Natural killer cell treated with Interleukin-12 subunit alpha and Interleukin-12 subunit beta and Interleukin-15 and Interleukin-18, amount 100 ng/mL, for 72 hours (primary cell): ENCODE data around the gene PLEKHA6. TPM values are rescaled to one million over a fixed set of nuclear protein-coding genes. Genes with fewer than 3 reads are reported as not detected.

Experiments used
- ATAC-seq, 2 donors: fragments of 150-1000 bp; cut with Tn5 transposase in 1 of 2; sonication (Bioruptor Pico), chemical (Tn5 transposase) in 1 of 2; 2 replicates each; pipeline ENCODE4 v1.10.0; 2021
- DNase-seq: peaks from one replicate; pipeline ENCODE4 v3.0.0; 2022; ENCODE audit warnings: low spot score
- H3K27ac Mint-ChIP-seq, 2 donors: 1 replicate in 1 of 2; 2 replicates in 1 of 2; pipeline ENCODE4 v1.8.0; 2022; ENCODE audit warnings: mixed read lengths in 2 of 2, mild to moderate bottlenecking in 1 of 2, moderate library complexity in 1 of 2
- H3K27me3 Mint-ChIP-seq, 2 donors: 1 replicate in 1 of 2; 2 replicates in 1 of 2; pipeline ENCODE4 v1.8.0; 2022; ENCODE audit warnings: mixed read lengths in 2 of 2
- H3K36me3 Mint-ChIP-seq: one replicate; pipeline ENCODE4 v1.8.0; 2022; ENCODE audit warnings: mixed read lengths
- H3K4me1 Mint-ChIP-seq, 2 donors: 1 replicate in 1 of 2; 2 replicates in 1 of 2; pipeline ENCODE4 v1.8.0; 2022; ENCODE audit warnings: low read depth in 2 of 2, mixed read lengths in 2 of 2, mild to moderate bottlenecking in 1 of 2
- H3K4me3 Mint-ChIP-seq: one replicate; pipeline ENCODE4 v1.8.0; 2022; ENCODE audit warnings: mixed read lengths
- H3K9me3 Mint-ChIP-seq: 2 replicates; pipeline ENCODE4 v1.8.0; 2022; ENCODE audit warnings: mixed read lengths
- total RNA-seq, 2 donors: library from RNA; stranded (reverse); gene quantifications; one replicate each; pipeline ENCODE4 v1.2.3, GENCODE V29; 2022

Gene PLEKHA6
- total RNA-seq, 2 donors from 2014 or later, result 0.17 to 0.89 TPM

DNA sequence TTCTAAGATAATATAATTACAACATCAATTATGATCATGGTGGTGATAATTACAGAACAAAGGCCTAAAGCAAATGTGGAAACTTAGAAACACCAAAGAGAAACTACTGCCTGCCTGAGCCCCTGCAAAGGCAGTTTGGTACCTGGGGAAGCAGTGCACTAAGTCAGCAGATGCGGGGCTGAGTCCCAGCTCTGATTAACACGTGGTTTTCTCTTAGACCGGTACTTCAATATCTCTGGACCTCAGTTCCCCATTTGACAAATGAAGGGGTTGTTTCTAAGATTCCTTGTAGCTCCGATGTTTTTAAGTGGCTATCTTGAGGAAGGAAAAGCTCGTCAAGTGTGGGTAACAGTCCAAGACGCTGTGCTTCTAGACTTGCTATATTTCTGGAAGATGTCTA lies 16.7 kb upstream of the PLEKHA6 start:
- Mint-ChIP-seq H3K27me3 (peaks cover 0 to 11% of the 10 kb centered on the region in 2 donors), H3K36me3 (no peaks in the 10 kb centered on the region), H3K4me1 (peaks cover 8 to 9% of the 10 kb centered on the region in 2 donors), H3K9me3 (no peaks in the 10 kb centered on the region), H3K4me3 (no peak overlapping the region), H3K27ac (no peak overlapping the region)
- ATAC-seq, result no peak
- no peak for DNase-seq

GRCh38 chr1:204373911-204374310 lies 14.2 kb upstream of the PLEKHA6 start:
- H3K36me3 Mint-ChIP-seq, result no peaks in the 10 kb centered on the region
- ATAC-seq, result no peak
- peaks cover 6 to 11% of the 10 kb centered on the region in 2 donors for H3K4me1 Mint-ChIP-seq

DNA sequence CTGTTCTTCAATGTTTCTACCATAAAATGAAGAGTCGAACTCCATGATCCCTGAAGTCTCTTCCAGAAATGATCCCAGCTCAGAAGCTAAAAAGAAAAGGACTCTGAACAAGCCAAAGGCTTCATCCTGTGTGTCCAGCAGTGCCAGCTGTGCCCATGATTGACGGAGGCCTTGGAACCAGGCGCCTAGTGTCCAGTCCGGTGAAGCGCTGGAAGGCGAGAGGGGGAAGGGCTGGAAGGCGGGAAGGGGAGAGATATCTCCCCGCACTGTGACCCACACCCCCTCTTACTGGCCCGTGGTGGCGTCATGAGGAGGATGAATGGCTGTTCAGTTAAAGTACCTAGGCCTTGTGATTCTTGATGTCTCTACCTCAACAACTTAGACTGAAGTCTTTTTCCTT lies 10.4 kb upstream of the PLEKHA6 start:
- Mint-ChIP-seq H3K4me3 (no peak overlapping the region), H3K4me1 (peaks cover 5 to 6% of the 10 kb centered on the region in 2 donors), H3K36me3 (no peaks in the 10 kb centered on the region), H3K27ac (no peak overlapping the region), H3K9me3 (no peaks in the 10 kb centered on the region), H3K27me3 (peaks cover 9 to 12% of the 10 kb centered on the region in 2 donors)
- no peak for ATAC-seq
- DNase-seq, result no peak

More at GRCh38 chr1:204373911-204374310, 14.2 kb upstream of the PLEKHA6 start:
- no peaks in the 10 kb centered on the region for H3K9me3 Mint-ChIP-seq
- no peak overlapping the region for H3K4me3 Mint-ChIP-seq
- no peak overlapping the region for H3K27ac Mint-ChIP-seq
- DNase-seq, result no peak
- H3K27me3 Mint-ChIP-seq, result peaks cover 0 to 10% of the 10 kb centered on the region in 2 donors

DNA sequence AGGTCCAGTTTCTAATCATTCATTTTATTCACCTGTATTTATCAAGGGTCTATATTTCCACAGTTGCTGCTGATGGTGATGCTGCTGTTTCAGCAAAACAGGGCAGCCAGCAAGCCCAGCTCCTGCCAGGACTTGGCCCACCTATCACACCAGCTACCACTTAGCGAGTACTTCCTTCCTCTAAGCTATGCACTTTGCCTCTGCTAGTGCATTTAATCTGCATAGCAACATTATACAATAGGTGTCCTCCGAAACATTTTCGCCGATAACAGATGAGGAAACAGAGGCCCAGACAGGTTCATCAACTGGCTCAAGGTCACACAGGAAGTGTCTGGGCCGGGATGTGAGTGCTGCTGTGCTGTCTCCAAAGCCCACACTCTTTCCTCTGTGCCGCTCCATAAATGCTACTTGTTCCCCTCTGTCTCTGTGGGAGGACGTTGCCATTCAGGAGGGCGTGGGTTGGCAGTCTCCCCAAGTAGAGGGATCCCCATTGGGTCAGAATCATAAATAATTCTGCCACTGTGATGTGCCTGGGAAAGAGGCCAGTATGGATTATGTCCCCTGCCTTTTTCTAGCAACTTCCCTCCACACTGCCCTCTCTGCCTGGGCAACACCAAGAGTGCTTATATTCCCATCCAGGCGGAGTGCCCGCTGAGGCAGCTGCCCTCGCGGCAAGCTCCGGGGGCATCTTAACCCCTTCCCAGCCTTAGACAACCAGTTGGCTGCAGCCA lies 9.4 kb upstream of the PLEKHA6 start:
- no peak overlapping the region for H3K27ac Mint-ChIP-seq
- H3K4me3 Mint-ChIP-seq, result no peak overlapping the region
- DNase-seq, result no peak
- H3K9me3 Mint-ChIP-seq, result no peaks in the 10 kb centered on the region
- H3K36me3 Mint-ChIP-seq, result no peaks in the 10 kb centered on the region
- ATAC-seq, result no peak
- H3K27me3 Mint-ChIP-seq, result peaks cover 10 to 16% of the 10 kb centered on the region in 2 donors
- peaks cover 5 to 7% of the 10 kb centered on the region in 2 donors for H3K4me1 Mint-ChIP-seq

DNA sequence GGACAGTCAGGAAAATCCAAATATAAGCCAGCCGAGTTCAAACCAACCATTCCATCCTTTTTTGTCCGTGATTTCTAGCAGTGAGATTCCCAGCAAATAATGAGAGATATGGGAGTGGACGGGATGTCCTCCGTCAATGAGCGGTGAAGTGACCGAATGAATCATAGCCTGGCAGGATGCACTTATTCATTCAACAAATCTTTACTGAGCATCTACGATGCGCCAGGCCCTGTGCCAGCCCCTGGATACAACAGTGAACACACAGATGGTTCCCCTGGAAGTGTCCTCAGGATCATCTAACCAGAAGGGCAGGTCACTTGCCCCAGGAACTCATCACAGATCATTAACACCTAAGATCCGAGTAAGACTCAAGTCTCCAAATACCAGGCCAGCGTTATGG lies 8.2 kb upstream of the PLEKHA6 start:
- no peaks in the 10 kb centered on the region for H3K36me3 Mint-ChIP-seq
- H3K4me1 Mint-ChIP-seq, result peaks cover 12 to 14% of the 10 kb centered on the region in 2 donors
- H3K4me3 Mint-ChIP-seq, result no peak overlapping the region
- peaks cover 10 to 16% of the 10 kb centered on the region in 2 donors for H3K27me3 Mint-ChIP-seq
- ATAC-seq, result no peak
- no peaks in the 10 kb centered on the region for H3K9me3 Mint-ChIP-seq
- no peak overlapping the region for H3K27ac Mint-ChIP-seq
- no peak for DNase-seq

GRCh38 chr1:204367193-204367858 lies 7.6 kb upstream of the PLEKHA6 start:
- no peak overlapping the region for H3K27ac Mint-ChIP-seq
- no peaks in the 10 kb centered on the region for H3K36me3 Mint-ChIP-seq
- H3K4me1 Mint-ChIP-seq, result peaks cover 12 to 14% of the 10 kb centered on the region in 2 donors
- ATAC-seq, result no peak
- H3K27me3 Mint-ChIP-seq, result peaks cover 15 to 16% of the 10 kb centered on the region in 2 donors
- H3K9me3 Mint-ChIP-seq, result no peaks in the 10 kb centered on the region
- H3K4me3 Mint-ChIP-seq, result no peak overlapping the region
- DNase-seq, result no peak

GRCh38 chr1:204366759-204367158 lies 7.0 kb upstream of the PLEKHA6 start:
- no peak for DNase-seq
- H3K4me3 Mint-ChIP-seq, result no peak overlapping the region
- ATAC-seq, result no peak
- H3K9me3 Mint-ChIP-seq, result no peaks in the 10 kb centered on the region
- H3K4me1 Mint-ChIP-seq, result peaks cover 12 to 14% of the 10 kb centered on the region in 2 donors
- no peak overlapping the region for H3K27ac Mint-ChIP-seq
- H3K36me3 Mint-ChIP-seq, result no peaks in the 10 kb centered on the region
- H3K27me3 Mint-ChIP-seq, result peaks cover 15 to 16% of the 10 kb centered on the region in 2 donors

GRCh38 chr1:204363335-204364114 lies 3.8 kb upstream of the PLEKHA6 start:
- DNase-seq (peak; percentile 81), ATAC-seq (peak; percentile 84)
- peak overlapping the region; percentile 61 for H3K4me3 Mint-ChIP-seq
- H3K9me3 Mint-ChIP-seq, result no peaks in the 10 kb centered on the region
- peaks cover 15 to 16% of the 10 kb centered on the region in 2 donors for H3K27me3 Mint-ChIP-seq
- no peaks in the 10 kb centered on the region for H3K36me3 Mint-ChIP-seq
- peaks cover 7 to 14% of the 10 kb centered on the region in 2 donors for H3K4me1 Mint-ChIP-seq
- peak overlapping the region in 1 of 2 donors; percentile 8 for H3K27ac Mint-ChIP-seq

GRCh38 chr1:204362984-204363334 lies 3.2 kb upstream of the PLEKHA6 start:
- Mint-ChIP-seq H3K36me3 (no peaks in the 10 kb centered on the region), H3K4me1 (peaks cover 7 to 14% of the 10 kb centered on the region in 2 donors), H3K27me3 (peaks cover 15 to 16% of the 10 kb centered on the region in 2 donors), H3K4me3 (peak overlapping the region; percentile 61), H3K27ac (peak overlapping the region in 1 of 2 donors; percentile 8), H3K9me3 (no peaks in the 10 kb centered on the region)
- ATAC-seq, result no peak
- DNase-seq, result no peak

DNA sequence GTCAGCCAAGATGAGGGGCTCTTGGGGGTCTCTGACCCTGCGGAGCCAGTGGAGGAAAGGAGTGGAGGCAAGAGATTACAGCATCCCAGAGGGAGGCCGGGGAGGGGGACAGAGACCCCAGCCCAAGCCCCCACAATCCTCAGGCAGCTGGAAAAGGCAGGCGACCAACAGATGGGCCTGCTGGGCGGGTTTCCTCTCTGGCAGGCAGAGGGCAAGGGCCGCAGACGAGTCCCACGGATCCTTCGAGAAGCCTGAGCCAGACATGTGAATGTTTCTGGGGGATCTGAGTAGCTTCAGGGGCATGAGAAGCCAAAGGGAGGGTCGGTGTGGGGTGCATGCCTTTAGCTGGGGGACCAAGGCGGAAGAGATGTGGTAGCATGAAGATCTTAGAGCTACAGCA lies 2.1 kb upstream of the PLEKHA6 start:
- no peak overlapping the region for H3K4me3 Mint-ChIP-seq
- ATAC-seq (no peak), DNase-seq (no peak)
- H3K4me1 Mint-ChIP-seq, result peaks cover 10 to 14% of the 10 kb centered on the region in 2 donors
- H3K27me3 Mint-ChIP-seq, result peaks cover 13 to 16% of the 10 kb centered on the region in 2 donors
- H3K9me3 Mint-ChIP-seq, result no peaks in the 10 kb centered on the region
- H3K27ac Mint-ChIP-seq, result no peak overlapping the region
- H3K36me3 Mint-ChIP-seq, result no peaks in the 10 kb centered on the region

GRCh38 chr1:204361341-204361771 lies 1.6 kb upstream of the PLEKHA6 start:
- Mint-ChIP-seq H3K36me3 (no peaks in the 10 kb centered on the region), H3K27ac (no peak overlapping the region)
- peak in 1 of 2 donors; percentile 8 for ATAC-seq

DNA sequence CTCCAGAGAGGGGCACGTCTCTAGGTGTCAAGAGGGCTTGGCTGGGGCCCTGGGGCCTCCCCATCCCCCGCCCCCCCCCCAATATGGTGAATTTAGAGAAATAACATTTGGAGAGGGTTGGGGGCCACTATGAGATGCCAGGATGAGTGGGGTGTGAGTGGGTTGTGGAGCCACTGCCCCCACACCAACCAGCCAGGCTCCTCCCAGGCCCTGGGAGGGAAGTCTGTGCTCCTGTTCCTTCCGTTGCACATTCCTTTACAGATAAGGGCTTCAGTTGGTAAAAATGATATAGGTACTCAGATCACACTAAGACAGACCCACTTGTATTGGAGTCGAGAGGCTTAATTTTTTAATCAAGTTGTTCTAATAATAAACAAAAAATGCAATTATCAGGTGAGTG lies 585 bp upstream of the PLEKHA6 start:
- H3K27ac Mint-ChIP-seq, result no peak overlapping the region
- peaks cover 8 to 10% of the 10 kb centered on the region in 2 donors for H3K4me1 Mint-ChIP-seq
- no peak for ATAC-seq

More at GRCh38 chr1:204361341-204361771, 1.6 kb upstream of the PLEKHA6 start:
- Mint-ChIP-seq H3K4me3 (no peak overlapping the region), H3K27me3 (peaks cover 13 to 15% of the 10 kb centered on the region in 2 donors), H3K4me1 (peaks cover 10 to 14% of the 10 kb centered on the region in 2 donors), H3K9me3 (no peaks in the 10 kb centered on the region)
- DNase-seq, result no peak

GRCh38 chr1:204359131-204359473 lies 627 bp downstream of the PLEKHA6 start:
- no peak overlapping the region for H3K27ac Mint-ChIP-seq
- no peak for DNase-seq
- H3K9me3 Mint-ChIP-seq, result no peaks in the 10 kb centered on the region
- peaks cover 7 to 9% of the 10 kb centered on the region in 2 donors for H3K4me1 Mint-ChIP-seq
- H3K27me3 Mint-ChIP-seq, result peaks cover 0 to 8% of the 10 kb centered on the region in 2 donors
- H3K4me3 Mint-ChIP-seq, result no peak overlapping the region
- H3K36me3 Mint-ChIP-seq, result no peaks in the 10 kb centered on the region
- no peak for ATAC-seq

More for the DNA sequence above, 585 bp upstream of the PLEKHA6 start:
- H3K4me3 Mint-ChIP-seq, result no peak overlapping the region
- H3K36me3 Mint-ChIP-seq, result no peaks in the 10 kb centered on the region
- no peak for DNase-seq
- H3K9me3 Mint-ChIP-seq, result no peaks in the 10 kb centered on the region
- H3K27me3 Mint-ChIP-seq, result peaks cover 5 to 8% of the 10 kb centered on the region in 2 donors
